B cell (primary cell): ENCODE data around the gene OR52I1.

ENCODE experiments used
- EZH2 ChIP-seq: IDR thresholded peaks from 2 replicates; pipeline ENCODE4 v1.6.1; 2012; ENCODE audit warnings: borderline replicate concordance, low read depth, mild to moderate bottlenecking, moderate library complexity, low read length; ENCODE audit not compliant: insufficient read depth, poor library complexity, severe bottlenecking
- TF ChIP-seq, protein P1 (sequence below): fragments of 200-600 bp; IDR thresholded peaks from one replicate; pipeline ENCODE4 v1.8.0; 2022; ENCODE audit warnings: antibody characterized with exemption, mild to moderate bottlenecking

DNA sequence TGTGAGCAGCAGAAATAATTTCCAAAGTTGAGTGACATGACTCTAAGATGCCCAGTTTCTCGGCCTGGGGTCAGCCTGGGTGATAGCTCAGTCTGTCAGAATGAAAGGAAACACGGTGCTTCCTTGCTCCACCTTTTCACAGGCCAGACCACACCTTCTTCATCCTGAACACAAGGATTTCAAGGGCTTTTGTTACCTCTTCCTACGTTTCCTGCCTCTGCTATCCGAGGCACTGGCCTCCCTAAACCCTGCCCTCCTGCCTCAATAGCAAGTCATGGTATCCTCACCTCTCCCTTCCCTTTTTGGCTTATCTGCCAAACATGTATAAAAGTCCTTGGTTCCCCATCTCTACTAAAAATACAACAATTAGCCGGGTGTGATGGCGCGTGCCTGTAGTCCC lies 48.2 kb downstream of the OR52I1 start:
- TF ChIP-seq, protein P1, sequence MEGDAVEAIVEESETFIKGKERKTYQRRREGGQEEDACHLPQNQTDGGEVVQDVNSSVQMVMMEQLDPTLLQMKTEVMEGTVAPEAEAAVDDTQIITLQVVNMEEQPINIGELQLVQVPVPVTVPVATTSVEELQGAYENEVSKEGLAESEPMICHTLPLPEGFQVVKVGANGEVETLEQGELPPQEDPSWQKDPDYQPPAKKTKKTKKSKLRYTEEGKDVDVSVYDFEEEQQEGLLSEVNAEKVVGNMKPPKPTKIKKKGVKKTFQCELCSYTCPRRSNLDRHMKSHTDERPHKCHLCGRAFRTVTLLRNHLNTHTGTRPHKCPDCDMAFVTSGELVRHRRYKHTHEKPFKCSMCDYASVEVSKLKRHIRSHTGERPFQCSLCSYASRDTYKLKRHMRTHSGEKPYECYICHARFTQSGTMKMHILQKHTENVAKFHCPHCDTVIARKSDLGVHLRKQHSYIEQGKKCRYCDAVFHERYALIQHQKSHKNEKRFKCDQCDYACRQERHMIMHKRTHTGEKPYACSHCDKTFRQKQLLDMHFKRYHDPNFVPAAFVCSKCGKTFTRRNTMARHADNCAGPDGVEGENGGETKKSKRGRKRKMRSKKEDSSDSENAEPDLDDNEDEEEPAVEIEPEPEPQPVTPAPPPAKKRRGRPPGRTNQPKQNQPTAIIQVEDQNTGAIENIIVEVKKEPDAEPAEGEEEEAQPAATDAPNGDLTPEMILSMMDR, result no peak
- no peak for TF ChIP-seq EZH2
